ENCODE results near the gene ERP29.

- TF ChIP-seq CTCF (IDR thresholded peaks at IDR 0.05) = no peak
- no peak for TF ChIP-seq POLR2A (IDR thresholded peaks at IDR 0.05; ENCODE audit: low read depth)
Observed at GRCh38 chr12:111998015-111998414, 15.2 kb upstream of the ERP29 start.
